ENCODE results near the gene SLC8A2. TPM values are rescaled to one million over a fixed set of nuclear protein-coding genes. Genes with fewer than 3 reads are reported as not detected.
"Not testable (repeated sequence)": the region's sequence is repeated elsewhere in the genome, so short reads cannot be mapped to it uniquely, and the experiment has no call there.

SLC8A2 gene
- total RNA-seq, 1 experiment from 2014 or later: 0.10 TPM

- H3K4me1 ChIP-seq (ENCODE audit: control insufficient read depth, insufficient read depth, low read length): peaks cover 4% of the 10 kb centered on the region
- intact Hi-C loops (cut with micrococcal nuclease; ENCODE audit: unreplicated experiment) (no loop called here), in situ Hi-C loops (cut with HindIII; ENCODE audit: low pct_unique_long_range_greater_than_20kb, low sequenced_read_pairs) (no loop called here)
- ATAC-seq (no peak), DNase-seq (ENCODE audit: low read depth, low spot score) (no peak)
- CTCF ChIA-PET: interaction anchor here (0.6 kb wide), 1 partner anchor 523 kb away, joined by 5 read pairs; no protein-coding TSS in a partner anchor
- POLR2A ChIA-PET: interaction anchor here (0.6 to 0.7 kb wide), 2 partner anchors 121 to 740 kb away, joined by 5 to 9 read pairs; no protein-coding TSS in a partner anchor
- no TSS peak for BruUV-seq (replicated peaks)
- no peak overlapping the region for H3K4me3 ChIP-seq (ENCODE audit: low read depth in 2 of 2, low read length in 2 of 2)
- no peaks in the 10 kb centered on the region for H3K9me3 ChIP-seq (ENCODE audit: control insufficient read depth, insufficient read depth, low read depth, low read length)
- TF ChIP-seq POLR2AphosphoS5 (IDR thresholded peaks at IDR 0.05; ENCODE audit: low read depth, low read length) (no peak), SIN3A (IDR thresholded peaks at IDR 0.05; ENCODE audit: borderline replicate concordance, insufficient read depth, low read depth, low read length) (no peak), TCF7L2 (IDR thresholded peaks at IDR 0.05; ENCODE audit: low read depth, low read length) (no peak)
- TF ChIP-seq, protein P1, sequence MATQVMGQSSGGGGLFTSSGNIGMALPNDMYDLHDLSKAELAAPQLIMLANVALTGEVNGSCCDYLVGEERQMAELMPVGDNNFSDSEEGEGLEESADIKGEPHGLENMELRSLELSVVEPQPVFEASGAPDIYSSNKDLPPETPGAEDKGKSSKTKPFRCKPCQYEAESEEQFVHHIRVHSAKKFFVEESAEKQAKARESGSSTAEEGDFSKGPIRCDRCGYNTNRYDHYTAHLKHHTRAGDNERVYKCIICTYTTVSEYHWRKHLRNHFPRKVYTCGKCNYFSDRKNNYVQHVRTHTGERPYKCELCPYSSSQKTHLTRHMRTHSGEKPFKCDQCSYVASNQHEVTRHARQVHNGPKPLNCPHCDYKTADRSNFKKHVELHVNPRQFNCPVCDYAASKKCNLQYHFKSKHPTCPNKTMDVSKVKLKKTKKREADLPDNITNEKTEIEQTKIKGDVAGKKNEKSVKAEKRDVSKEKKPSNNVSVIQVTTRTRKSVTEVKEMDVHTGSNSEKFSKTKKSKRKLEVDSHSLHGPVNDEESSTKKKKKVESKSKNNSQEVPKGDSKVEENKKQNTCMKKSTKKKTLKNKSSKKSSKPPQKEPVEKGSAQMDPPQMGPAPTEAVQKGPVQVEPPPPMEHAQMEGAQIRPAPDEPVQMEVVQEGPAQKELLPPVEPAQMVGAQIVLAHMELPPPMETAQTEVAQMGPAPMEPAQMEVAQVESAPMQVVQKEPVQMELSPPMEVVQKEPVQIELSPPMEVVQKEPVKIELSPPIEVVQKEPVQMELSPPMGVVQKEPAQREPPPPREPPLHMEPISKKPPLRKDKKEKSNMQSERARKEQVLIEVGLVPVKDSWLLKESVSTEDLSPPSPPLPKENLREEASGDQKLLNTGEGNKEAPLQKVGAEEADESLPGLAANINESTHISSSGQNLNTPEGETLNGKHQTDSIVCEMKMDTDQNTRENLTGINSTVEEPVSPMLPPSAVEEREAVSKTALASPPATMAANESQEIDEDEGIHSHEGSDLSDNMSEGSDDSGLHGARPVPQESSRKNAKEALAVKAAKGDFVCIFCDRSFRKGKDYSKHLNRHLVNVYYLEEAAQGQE (IDR thresholded peaks at IDR 0.05; ENCODE audit: insufficient read depth in 1 of 2, low read depth in 2 of 2, low read length in 1 of 2): no peak
- TF ChIP-seq, protein P2, sequence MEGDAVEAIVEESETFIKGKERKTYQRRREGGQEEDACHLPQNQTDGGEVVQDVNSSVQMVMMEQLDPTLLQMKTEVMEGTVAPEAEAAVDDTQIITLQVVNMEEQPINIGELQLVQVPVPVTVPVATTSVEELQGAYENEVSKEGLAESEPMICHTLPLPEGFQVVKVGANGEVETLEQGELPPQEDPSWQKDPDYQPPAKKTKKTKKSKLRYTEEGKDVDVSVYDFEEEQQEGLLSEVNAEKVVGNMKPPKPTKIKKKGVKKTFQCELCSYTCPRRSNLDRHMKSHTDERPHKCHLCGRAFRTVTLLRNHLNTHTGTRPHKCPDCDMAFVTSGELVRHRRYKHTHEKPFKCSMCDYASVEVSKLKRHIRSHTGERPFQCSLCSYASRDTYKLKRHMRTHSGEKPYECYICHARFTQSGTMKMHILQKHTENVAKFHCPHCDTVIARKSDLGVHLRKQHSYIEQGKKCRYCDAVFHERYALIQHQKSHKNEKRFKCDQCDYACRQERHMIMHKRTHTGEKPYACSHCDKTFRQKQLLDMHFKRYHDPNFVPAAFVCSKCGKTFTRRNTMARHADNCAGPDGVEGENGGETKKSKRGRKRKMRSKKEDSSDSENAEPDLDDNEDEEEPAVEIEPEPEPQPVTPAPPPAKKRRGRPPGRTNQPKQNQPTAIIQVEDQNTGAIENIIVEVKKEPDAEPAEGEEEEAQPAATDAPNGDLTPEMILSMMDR (IDR thresholded peaks at IDR 0.05): no peak
- H3K36me3 ChIP-seq (ENCODE audit: control insufficient read depth, insufficient read depth, low read length): no peaks in the 10 kb centered on the region
- no peaks in the 10 kb centered on the region for H3K27me3 ChIP-seq (ENCODE audit: control insufficient read depth, insufficient read depth, low read length)
- no peak overlapping the region for H3K27ac ChIP-seq (ENCODE audit: low read length)
Measured at GRCh38 chr19:47413941-47414340, 57.8 kb downstream of the SLC8A2 start.

DNA sequence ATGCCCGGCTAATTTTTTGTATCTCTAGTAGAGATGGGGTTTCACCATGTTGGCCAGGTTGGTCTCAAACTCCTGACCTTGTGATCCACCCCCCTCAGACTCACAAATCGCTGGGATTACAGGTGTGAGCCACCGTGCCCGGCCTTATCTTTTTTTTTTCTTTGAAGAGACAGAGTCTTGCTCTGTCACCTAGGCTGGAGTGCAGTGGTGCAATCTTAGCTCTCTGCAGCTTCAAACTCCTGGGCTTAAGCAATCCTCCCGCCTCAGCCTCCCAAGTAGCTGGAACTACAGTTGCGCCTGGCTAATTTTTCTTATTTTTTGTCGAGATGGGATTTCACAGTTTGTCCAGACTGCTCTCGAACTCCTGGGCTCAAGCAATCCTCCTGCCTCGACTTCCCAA is 60.0 kb downstream of the SLC8A2 start:
- H3K27me3 ChIP-seq (ENCODE audit: control insufficient read depth, insufficient read depth, low read length); BruUV-seq (replicated peaks); ATAC-seq; H3K4me1 ChIP-seq (ENCODE audit: control insufficient read depth, insufficient read depth, low read length); H3K4me3 ChIP-seq (ENCODE audit: low read depth in 2 of 2, low read length in 2 of 2); H3K27ac ChIP-seq (ENCODE audit: low read length); H3K36me3 ChIP-seq (ENCODE audit: control insufficient read depth, insufficient read depth, low read length); H3K9me3 ChIP-seq (ENCODE audit: control insufficient read depth, insufficient read depth, low read depth, low read length); DNase-seq (ENCODE audit: low read depth, low spot score); POLR2A ChIA-PET; in situ Hi-C loops (cut with HindIII; ENCODE audit: low pct_unique_long_range_greater_than_20kb, low sequenced_read_pairs); intact Hi-C loops (cut with micrococcal nuclease; ENCODE audit: unreplicated experiment): not testable (repeated sequence)
- CTCF ChIA-PET: interaction anchor here (0.7 kb wide), 1 partner anchor 62 kb away, joined by 5 read pairs; the partner anchor contains the start of gene DHX34

DNA sequence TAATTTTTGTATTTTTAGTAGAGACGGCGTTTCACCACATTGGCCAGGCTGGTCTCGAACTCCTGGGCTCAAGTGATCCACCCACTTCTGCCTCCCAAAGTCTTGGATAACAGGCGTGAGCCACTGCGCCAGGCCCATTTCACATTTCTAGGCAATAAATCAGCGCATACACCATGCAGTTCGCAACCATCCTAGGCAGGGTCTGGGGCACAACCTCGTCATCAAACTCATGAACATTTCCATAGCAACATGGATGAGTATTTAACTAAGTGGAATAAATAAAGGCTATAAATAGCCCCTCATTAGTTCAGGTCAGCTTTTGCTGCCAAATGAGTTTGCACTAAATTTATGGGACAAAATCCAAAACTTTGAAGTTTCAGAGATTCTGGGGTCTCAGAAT is 60.6 kb downstream of the SLC8A2 start:
- Histone ChIP-seq H3K27me3 (ENCODE audit: control insufficient read depth, insufficient read depth, low read length) (no peaks in the 10 kb centered on the region), H3K36me3 (ENCODE audit: control insufficient read depth, insufficient read depth, low read length) (no peaks in the 10 kb centered on the region), H3K4me1 (ENCODE audit: control insufficient read depth, insufficient read depth, low read length) (no peaks in the 10 kb centered on the region), H3K9me3 (ENCODE audit: control insufficient read depth, insufficient read depth, low read depth, low read length) (no peaks in the 10 kb centered on the region), H3K4me3 (ENCODE audit: low read depth in 2 of 2, low read length in 2 of 2) (no peak overlapping the region), H3K27ac (ENCODE audit: low read length) (no peak overlapping the region)
- TF ChIP-seq, protein P1 (IDR thresholded peaks at IDR 0.05; ENCODE audit: insufficient read depth in 1 of 2, low read depth in 2 of 2, low read length in 1 of 2): no peak
- TF ChIP-seq SIN3A (IDR thresholded peaks at IDR 0.05; ENCODE audit: borderline replicate concordance, insufficient read depth, low read depth, low read length) (no peak), TCF7L2 (IDR thresholded peaks at IDR 0.05; ENCODE audit: low read depth, low read length) (no peak), POLR2AphosphoS5 (IDR thresholded peaks at IDR 0.05; ENCODE audit: low read depth, low read length) (no peak)
- TF ChIP-seq, protein P2 (IDR thresholded peaks at IDR 0.05): no peak
- in situ Hi-C loops (cut with HindIII; ENCODE audit: low pct_unique_long_range_greater_than_20kb, low sequenced_read_pairs): no loop called here
- ChIA-PET CTCF (interaction anchor here (0.7 kb wide), 1 partner anchor 62 kb away, joined by 5 read pairs; the partner anchor contains the start of gene DHX34), POLR2A (no interaction called here)
- intact Hi-C loops (cut with micrococcal nuclease; ENCODE audit: unreplicated experiment): no loop called here
- ATAC-seq (no peak), DNase-seq (ENCODE audit: low read depth, low spot score) (no peak)
- BruUV-seq (replicated peaks): no TSS peak

All from Panc1 (cell line).